Keratinocyte (primary cell): ENCODE measurements around the gene HINFP.

Source experiments
- EZH2 ChIP-seq: IDR thresholded peaks from one replicate; pipeline ENCODE4 v1.6.1; 2012; ENCODE audit warnings: inconsistent platforms, mild to moderate bottlenecking, low read length, moderate library complexity
- TF ChIP-seq, protein P1 (sequence below), 3 experiments: IDR thresholded peaks in 1 of 3; conservative IDR thresholded peaks in 1 of 3; optimal IDR thresholded peaks in 1 of 3; 2 replicates in 2 of 3; 3 replicates in 1 of 3; pipeline versions ENCODE3 to v1.5.1; 2011; ENCODE audit warnings: low read length in 3 of 3, mild to moderate bottlenecking in 3 of 3, moderate library complexity in 2 of 3, control low read depth in 1 of 3, inconsistent platforms in 1 of 3; ENCODE audit not compliant: insufficient read depth in 2 of 3; ENCODE audit errors: extremely low read depth in 1 of 3

DNA sequence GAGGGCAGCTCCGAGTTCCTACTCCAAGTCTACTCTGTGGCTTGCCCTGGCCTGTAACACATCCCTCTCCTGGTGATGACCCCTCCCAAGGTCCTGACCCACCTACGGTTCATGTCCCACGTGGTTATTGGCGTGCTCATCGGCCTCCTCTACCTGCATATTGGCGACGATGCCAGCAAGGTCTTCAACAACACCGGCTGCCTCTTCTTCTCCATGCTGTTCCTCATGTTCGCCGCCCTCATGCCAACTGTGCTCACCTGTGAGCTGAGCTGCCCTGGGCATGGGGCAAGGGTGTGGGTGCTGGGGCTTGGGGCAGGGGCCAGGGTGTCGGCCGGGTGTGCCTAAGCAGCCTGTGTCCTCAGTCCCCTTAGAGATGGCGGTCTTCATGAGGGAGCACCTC lies 37.1 kb downstream of the HINFP start:
- TF ChIP-seq EZH2: no peak
- TF ChIP-seq, protein P1, sequence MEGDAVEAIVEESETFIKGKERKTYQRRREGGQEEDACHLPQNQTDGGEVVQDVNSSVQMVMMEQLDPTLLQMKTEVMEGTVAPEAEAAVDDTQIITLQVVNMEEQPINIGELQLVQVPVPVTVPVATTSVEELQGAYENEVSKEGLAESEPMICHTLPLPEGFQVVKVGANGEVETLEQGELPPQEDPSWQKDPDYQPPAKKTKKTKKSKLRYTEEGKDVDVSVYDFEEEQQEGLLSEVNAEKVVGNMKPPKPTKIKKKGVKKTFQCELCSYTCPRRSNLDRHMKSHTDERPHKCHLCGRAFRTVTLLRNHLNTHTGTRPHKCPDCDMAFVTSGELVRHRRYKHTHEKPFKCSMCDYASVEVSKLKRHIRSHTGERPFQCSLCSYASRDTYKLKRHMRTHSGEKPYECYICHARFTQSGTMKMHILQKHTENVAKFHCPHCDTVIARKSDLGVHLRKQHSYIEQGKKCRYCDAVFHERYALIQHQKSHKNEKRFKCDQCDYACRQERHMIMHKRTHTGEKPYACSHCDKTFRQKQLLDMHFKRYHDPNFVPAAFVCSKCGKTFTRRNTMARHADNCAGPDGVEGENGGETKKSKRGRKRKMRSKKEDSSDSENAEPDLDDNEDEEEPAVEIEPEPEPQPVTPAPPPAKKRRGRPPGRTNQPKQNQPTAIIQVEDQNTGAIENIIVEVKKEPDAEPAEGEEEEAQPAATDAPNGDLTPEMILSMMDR (optimal IDR thresholded peaks at IDR 0.05 in 1 of 3, IDR thresholded peaks at IDR 0.05 in 1 of 3, conservative IDR thresholded peaks at IDR 0.05 in 1 of 3; ENCODE audit: extremely low read depth in 1 of 3, insufficient read depth in 2 of 3, low read length in 3 of 3): no peak
